ENCODE results near the gene CKS1B. TPM values are rescaled to one million over a fixed set of nuclear protein-coding genes. Genes with fewer than 3 reads are reported as not detected.
"Not testable (repeated sequence)": the region's sequence is repeated elsewhere in the genome, so short reads cannot be mapped to it uniquely, and the experiment has no call there.

The CKS1B gene
- total RNA-seq, 5 donors from 2014 or later (not counting 1 experiment from before 2014, with no cell fraction given) = 7.9 to 11.8 (median 10.3) TPM

DNA sequence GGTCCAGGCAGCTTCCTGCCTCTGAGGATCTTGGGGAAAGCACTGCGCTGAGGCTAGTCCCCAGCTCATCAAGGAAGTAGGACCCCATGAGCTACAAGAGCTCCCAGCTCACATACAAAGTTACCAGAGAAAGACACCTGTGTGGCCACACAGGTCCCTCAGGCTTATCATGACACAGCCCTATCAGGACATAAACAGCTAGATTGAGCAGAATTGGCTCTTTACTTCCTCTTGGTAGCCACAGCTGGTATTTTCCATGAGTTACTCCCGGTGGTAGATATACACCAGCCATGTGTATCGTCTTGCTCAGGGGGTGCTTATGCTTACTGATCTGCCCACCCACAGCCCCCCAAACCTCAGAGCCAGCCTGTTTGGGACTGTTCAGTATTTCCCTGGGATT lies 20.1 kb downstream of the CKS1B start:
- no peak overlapping the region for H3K27ac ChIP-seq (ENCODE audit: low read length)
- DNase-seq (no peak), ATAC-seq (replicated peaks in 1 of 4) (no peak)
- no peak overlapping the region for H3K4me3 ChIP-seq (ENCODE audit: control insufficient read depth in 1 of 2, extremely low read depth in 1 of 2, low read length in 1 of 2)
- WGBS (ENCODE audit: insufficient coverage) = 63% methylated on average over 3 of the region's 3 CpGs
- Mint-ChIP-seq H3K27ac (peak overlapping the region in 1 of 2 donors; percentile 28), H3K9me3 (no peaks in the 10 kb centered on the region), H3K4me3 (no peak overlapping the region), H3K36me3 (peaks cover 3% of the 10 kb centered on the region), H3K27me3 (no peaks in the 10 kb centered on the region), H3K4me1 (peaks cover 19 to 24% (median 23%) of the 10 kb centered on the region in 3 donors)
- ChIA-PET CTCF (interaction anchor here (0.5 to 1.8 kb wide), 7 partner anchors 10 to 28 kb away, joined by 3 to 8 read pairs (median 3); no protein-coding TSS in a partner anchor), POLR2A (interaction anchor here in 1 of 2 donors (0.5 to 1.1 kb wide), 3 partner anchors 11 to 31 kb away, joined by 3 to 11 read pairs (median 3); partner anchors contain the start of gene FLAD1)
- no peaks in the 10 kb centered on the region for H3K9me3 ChIP-seq
- no peaks in the 10 kb centered on the region for H3K27me3 ChIP-seq (replicated peaks in 1 of 2; ENCODE audit: control insufficient read depth in 2 of 2, extremely low read depth in 1 of 2, insufficient read depth in 2 of 2, low read length in 1 of 2)
- H3K36me3 ChIP-seq (ENCODE audit: control insufficient read depth in 2 of 2, extremely low read depth in 1 of 2, insufficient read depth in 1 of 2, low read length in 1 of 2) = peaks cover 2 to 22% of the 10 kb centered on the region in 2 donors
- H3K4me1 ChIP-seq (ENCODE audit: control insufficient read depth in 1 of 2, extremely low read depth in 1 of 2, insufficient read depth in 2 of 2, low read length in 2 of 2) = peaks cover 6 to 26% of the 10 kb centered on the region in 2 experiments

GRCh38 chr1:154995301-154995983 lies 21.0 kb downstream of the CKS1B start:
- not testable (repeated sequence) for H3K4me3 Mint-ChIP-seq; H3K27ac ChIP-seq (ENCODE audit: low read length); H3K9me3 ChIP-seq; H3K27me3 ChIP-seq (replicated peaks in 1 of 2; ENCODE audit: control insufficient read depth in 2 of 2, extremely low read depth in 1 of 2, insufficient read depth in 2 of 2, low read length in 1 of 2); H3K36me3 Mint-ChIP-seq; H3K4me3 ChIP-seq (ENCODE audit: control insufficient read depth in 1 of 2, extremely low read depth in 1 of 2, low read length in 1 of 2); H3K27me3 Mint-ChIP-seq; H3K9me3 Mint-ChIP-seq; ATAC-seq (replicated peaks in 1 of 4)
- H3K27ac Mint-ChIP-seq = peak overlapping the region in 1 of 2 donors; percentile 22
- 90% methylated on average over 2 of the region's 13 CpGs for WGBS (ENCODE audit: insufficient coverage)
- peaks cover 22 to 28% (median 28%) of the 10 kb centered on the region in 3 donors for H3K4me1 Mint-ChIP-seq
- peak in 1 of 35 experiments; percentile 31 for DNase-seq
- ChIA-PET CTCF (interaction anchor here (0.7 to 1.3 kb wide), 6 partner anchors 8 to 481 kb away, joined by 3 to 8 read pairs (median 6); no protein-coding TSS in a partner anchor), POLR2A (interaction anchor here in 1 of 2 donors (0.8 kb wide), 1 partner anchor 961 kb away, joined by 10 read pairs; no protein-coding TSS in a partner anchor)
- Histone ChIP-seq H3K36me3 (ENCODE audit: control insufficient read depth in 2 of 2, extremely low read depth in 1 of 2, insufficient read depth in 1 of 2, low read length in 1 of 2) (peaks cover 2 to 14% of the 10 kb centered on the region in 2 donors), H3K4me1 (ENCODE audit: control insufficient read depth in 1 of 2, extremely low read depth in 1 of 2, insufficient read depth in 2 of 2, low read length in 2 of 2) (peaks cover 6 to 34% of the 10 kb centered on the region in 2 experiments)

GRCh38 chr1:154996966-154997701 lies 22.7 kb downstream of the CKS1B start:
- H3K36me3 Mint-ChIP-seq = no peaks in the 10 kb centered on the region
- H3K4me1 Mint-ChIP-seq = peaks cover 22 to 28% (median 28%) of the 10 kb centered on the region in 3 donors
- no peak overlapping the region for H3K27ac ChIP-seq (ENCODE audit: low read length)
- no peaks in the 10 kb centered on the region for H3K27me3 ChIP-seq (replicated peaks in 1 of 2; ENCODE audit: control insufficient read depth in 2 of 2, extremely low read depth in 1 of 2, insufficient read depth in 2 of 2, low read length in 1 of 2)
- no peaks in the 10 kb centered on the region for H3K27me3 Mint-ChIP-seq
- ATAC-seq (replicated peaks in 1 of 4) = no peak
- H3K9me3 Mint-ChIP-seq = no peaks in the 10 kb centered on the region
- ChIA-PET CTCF (interaction anchor here (0.6 to 1.1 kb wide), 2 partner anchors 41 to 55 kb away, joined by 3 to 5 read pairs; partner anchors contain the start of gene PBXIP1 (in 1 of the 2)), POLR2A (interaction anchor here (0.7 to 0.9 kb wide), 2 partner anchors 45 kb away, joined by 3 to 6 read pairs; no protein-coding TSS in a partner anchor)
- no peak for DNase-seq
- H3K4me3 Mint-ChIP-seq = peak overlapping the region in 1 of 3 donors; percentile 31
- WGBS (ENCODE audit: insufficient coverage) = 93% methylated on average over 6 of the region's 15 CpGs
- no peak overlapping the region for H3K4me3 ChIP-seq (ENCODE audit: control insufficient read depth in 1 of 2, extremely low read depth in 1 of 2, low read length in 1 of 2)
- H3K27ac Mint-ChIP-seq = peak overlapping the region; percentile 23 to 37
- H3K36me3 ChIP-seq (ENCODE audit: control insufficient read depth in 2 of 2, extremely low read depth in 1 of 2, insufficient read depth in 1 of 2, low read length in 1 of 2) = peaks cover 2 to 4% of the 10 kb centered on the region in 2 donors
- no peaks in the 10 kb centered on the region for H3K9me3 ChIP-seq
- H3K4me1 ChIP-seq (ENCODE audit: control insufficient read depth in 1 of 2, extremely low read depth in 1 of 2, insufficient read depth in 2 of 2, low read length in 2 of 2) = peaks cover 6 to 47% of the 10 kb centered on the region in 2 experiments

- no peak overlapping the region for H3K27ac ChIP-seq (ENCODE audit: low read length)
These were observed 23.8 kb downstream of the CKS1B start for GRCh38 chr1:154998201-154998780.

DNA sequence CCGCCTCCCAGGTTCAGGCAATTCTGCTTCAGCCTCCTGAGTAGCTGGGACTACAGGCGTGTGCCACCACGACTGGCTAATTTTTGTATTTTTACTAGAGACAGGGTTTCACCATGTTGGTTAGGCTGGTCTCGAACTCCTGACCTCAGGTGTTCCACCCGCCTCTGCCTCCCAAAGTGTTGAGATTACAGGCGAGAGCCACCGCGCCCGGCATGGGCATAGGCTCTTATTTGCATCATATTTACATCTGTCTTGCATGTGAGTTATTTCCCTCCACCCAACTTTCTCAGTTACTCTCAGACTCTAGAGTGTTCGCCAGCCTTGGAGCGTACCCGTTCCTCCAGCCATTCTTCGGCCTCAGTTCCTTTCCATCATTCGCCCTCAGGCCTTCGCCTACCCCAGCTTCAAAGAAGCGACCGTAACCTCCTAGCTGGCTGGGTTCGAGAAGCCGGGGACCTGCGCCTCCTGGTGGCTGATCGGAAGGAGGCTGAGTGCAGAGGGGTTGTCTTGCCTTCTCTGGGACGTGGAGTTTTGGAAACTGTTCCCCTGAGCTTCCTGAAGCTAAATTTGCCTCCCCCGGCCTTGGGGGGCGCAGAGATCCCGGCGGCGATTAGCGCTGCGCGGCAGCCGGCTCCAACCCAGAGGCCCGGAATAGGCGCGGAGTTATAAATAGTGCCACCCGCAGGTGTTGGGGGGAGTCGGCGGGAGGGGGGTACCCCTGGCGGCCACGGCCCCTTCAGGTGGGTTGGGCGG lies 24.5 kb downstream of the CKS1B start:
- ChIA-PET POLR2A (no interaction called here), CTCF (interaction anchor here (0.6 to 2.1 kb wide), 14 partner anchors 8 to 956 kb away, joined by 3 to 29 read pairs (median 4); partner anchors contain the start of genes FLAD1 (in 1 of the 2) and PBXIP1 (in 1 of the 2))
- H3K36me3 ChIP-seq (ENCODE audit: control insufficient read depth in 2 of 2, extremely low read depth in 1 of 2, insufficient read depth in 1 of 2, low read length in 1 of 2) = no peaks in the 10 kb centered on the region
- H3K27me3 Mint-ChIP-seq = no peaks in the 10 kb centered on the region
- no peaks in the 10 kb centered on the region for H3K9me3 Mint-ChIP-seq
- peak overlapping the region; percentile 64 to 97 for H3K4me3 ChIP-seq (ENCODE audit: control insufficient read depth in 1 of 2, extremely low read depth in 1 of 2, low read length in 1 of 2)
- H3K4me3 Mint-ChIP-seq = peak overlapping the region; percentile 68 to 89 (median 81)
- DNase-seq (peak in 27 of 35 experiments; percentile 32 to 76 (median 54)), ATAC-seq (replicated peaks in 1 of 4) (peak in 1 of 4 experiments; percentile 3)
- H3K9me3 ChIP-seq = no peaks in the 10 kb centered on the region
- H3K4me1 Mint-ChIP-seq = peaks cover 27 to 33% (median 33%) of the 10 kb centered on the region in 3 donors
- H3K27ac Mint-ChIP-seq = peak overlapping the region; percentile 88 to 91
- no peaks in the 10 kb centered on the region for H3K27me3 ChIP-seq (replicated peaks in 1 of 2; ENCODE audit: control insufficient read depth in 2 of 2, extremely low read depth in 1 of 2, insufficient read depth in 2 of 2, low read length in 1 of 2)
- WGBS (ENCODE audit: insufficient coverage) = 14% methylated on average over 31 of the region's 40 CpGs
- peak overlapping the region; percentile 95 for H3K27ac ChIP-seq (ENCODE audit: low read length)
- H3K36me3 Mint-ChIP-seq = no peaks in the 10 kb centered on the region
- peaks cover 9 to 61% of the 10 kb centered on the region in 2 experiments for H3K4me1 ChIP-seq (ENCODE audit: control insufficient read depth in 1 of 2, extremely low read depth in 1 of 2, insufficient read depth in 2 of 2, low read length in 2 of 2)

More at GRCh38 chr1:154998201-154998780, 23.8 kb downstream of the CKS1B start:
- Mint-ChIP-seq H3K9me3 (no peaks in the 10 kb centered on the region), H3K4me1 (peaks cover 22 to 28% (median 28%) of the 10 kb centered on the region in 3 donors), H3K36me3 (no peaks in the 10 kb centered on the region), H3K4me3 (peak overlapping the region in 2 of 3 donors; percentile 13 to 89), H3K27me3 (no peaks in the 10 kb centered on the region), H3K27ac (peak overlapping the region; percentile 52 to 91)
- DNase-seq (no peak), ATAC-seq (replicated peaks in 1 of 4) (no peak)
- no CpG with 5 or more reads among the region's 16 CpGs for WGBS (ENCODE audit: insufficient coverage)
- Histone ChIP-seq H3K36me3 (ENCODE audit: control insufficient read depth in 2 of 2, extremely low read depth in 1 of 2, insufficient read depth in 1 of 2, low read length in 1 of 2) (peaks cover 0 to 2% of the 10 kb centered on the region in 2 donors), H3K4me3 (ENCODE audit: control insufficient read depth in 1 of 2, extremely low read depth in 1 of 2, low read length in 1 of 2) (no peak overlapping the region), H3K4me1 (ENCODE audit: control insufficient read depth in 1 of 2, extremely low read depth in 1 of 2, insufficient read depth in 2 of 2, low read length in 2 of 2) (peaks cover 6 to 54% of the 10 kb centered on the region in 2 experiments), H3K9me3 (no peaks in the 10 kb centered on the region), H3K27me3 (replicated peaks in 1 of 2; ENCODE audit: control insufficient read depth in 2 of 2, extremely low read depth in 1 of 2, insufficient read depth in 2 of 2, low read length in 1 of 2) (no peaks in the 10 kb centered on the region)
- POLR2A ChIA-PET = no interaction called here
- CTCF ChIA-PET = interaction anchor here (0.6 to 2.1 kb wide), 10 partner anchors 12 to 957 kb away, joined by 3 to 29 read pairs (median 6); partner anchors contain the start of genes FLAD1 (in 1 of the 2) and PBXIP1 (in 1 of the 2)
